IPS DF 4.7 (cell line): ENCODE results near the gene SPINK14.

ENCODE experiments used
- DNase-seq: peaks from one replicate; pipeline ENCODE4 v3.0.0-alpha.2; 2013; ENCODE audit warnings: low spot score; ENCODE audit errors: extremely low read depth

The SPINK14 gene

GRCh38 chr5:148193202-148193601 lies 24.9 kb downstream of the SPINK14 start:
- DNase-seq, result no peak

- no peak for DNase-seq
Measured at GRCh38 chr5:148201151-148201550, 32.8 kb downstream of the SPINK14 start.

GRCh38 chr5:148202531-148203203 lies 34.3 kb downstream of the SPINK14 start, which contains the start of gene SPINK6:
Gene SPINK6 (plus strand): TSS chr5:148203042. CDS start chr5:148203097, 55 bp downstream.
- no peak for DNase-seq

- DNase-seq, result no peak
Measured at GRCh38 chr5:148205044-148205806, 36.9 kb downstream of the SPINK14 start.

- DNase-seq, result no peak
Measured at GRCh38 chr5:148205865-148206264, 37.5 kb downstream of the SPINK14 start.

- no peak for DNase-seq
Measured at GRCh38 chr5:148206620-148207019, 38.3 kb downstream of the SPINK14 start.

GRCh38 chr5:148208226-148208625 lies 39.9 kb downstream of the SPINK14 start:
- DNase-seq, result no peak

GRCh38 chr5:148209151-148209770 lies 40.9 kb downstream of the SPINK14 start:
- DNase-seq, result no peak

GRCh38 chr5:148214665-148215185 lies 46.4 kb downstream of the SPINK14 start:
- no peak for DNase-seq

- DNase-seq, result no peak
Measured at GRCh38 chr5:148221508-148221907, 53.2 kb downstream of the SPINK14 start.

- no peak for DNase-seq
Measured at GRCh38 chr5:148224117-148224742, 55.9 kb downstream of the SPINK14 start.
